GM18507 (cell line): ENCODE results near the gene GDF11.

Experiments used
- DNase-seq: peaks from one replicate; pipeline ENCODE4 v3.0.0; 2011; ENCODE audit warnings: low read depth; ENCODE audit not compliant: insufficient read length; ENCODE audit errors: extremely low spot score
- FAIRE-seq: peaks from 2 replicates; lab custom pipeline; 2011; peaks lifted over from hg19 to GRCh38; lab: Jason Lieb, UNC

The GDF11 gene

GRCh38 chr12:55771736-55772135 is 28.8 kb downstream of the GDF11 start:
- no peak for DNase-seq
- FAIRE-seq: no peak

GRCh38 chr12:55777856-55778255 is 34.9 kb downstream of the GDF11 start:
- no peak for FAIRE-seq
- DNase-seq: no peak

GRCh38 chr12:55780685-55781084 is 37.8 kb downstream of the GDF11 start:
- DNase-seq: no peak

GRCh38 chr12:55788546-55788945 is 45.6 kb downstream of the GDF11 start:
- no peak for FAIRE-seq
- no peak for DNase-seq

More at GRCh38 chr12:55780685-55781084, 37.8 kb downstream of the GDF11 start:
- no peak for FAIRE-seq

GRCh38 chr12:55789171-55789570 is 46.2 kb downstream of the GDF11 start:
- DNase-seq (no peak), FAIRE-seq (no peak)

GRCh38 chr12:55789893-55790292 is 47.0 kb downstream of the GDF11 start:
- FAIRE-seq (no peak), DNase-seq (no peak)

GRCh38 chr12:55795950-55796349 is 53.0 kb downstream of the GDF11 start:
- FAIRE-seq: no peak
- no peak for DNase-seq

- peak; percentile 38 for FAIRE-seq
Observed at GRCh38 chr12:55797068-55797467, 54.1 kb downstream of the GDF11 start.

GRCh38 chr12:55797550-55797949 is 54.6 kb downstream of the GDF11 start:
- no peak for FAIRE-seq
- no peak for DNase-seq

More at GRCh38 chr12:55797068-55797467, 54.1 kb downstream of the GDF11 start:
- DNase-seq: no peak
